ENCODE results near the gene CTNND1.

CTNND1 gene

DNA sequence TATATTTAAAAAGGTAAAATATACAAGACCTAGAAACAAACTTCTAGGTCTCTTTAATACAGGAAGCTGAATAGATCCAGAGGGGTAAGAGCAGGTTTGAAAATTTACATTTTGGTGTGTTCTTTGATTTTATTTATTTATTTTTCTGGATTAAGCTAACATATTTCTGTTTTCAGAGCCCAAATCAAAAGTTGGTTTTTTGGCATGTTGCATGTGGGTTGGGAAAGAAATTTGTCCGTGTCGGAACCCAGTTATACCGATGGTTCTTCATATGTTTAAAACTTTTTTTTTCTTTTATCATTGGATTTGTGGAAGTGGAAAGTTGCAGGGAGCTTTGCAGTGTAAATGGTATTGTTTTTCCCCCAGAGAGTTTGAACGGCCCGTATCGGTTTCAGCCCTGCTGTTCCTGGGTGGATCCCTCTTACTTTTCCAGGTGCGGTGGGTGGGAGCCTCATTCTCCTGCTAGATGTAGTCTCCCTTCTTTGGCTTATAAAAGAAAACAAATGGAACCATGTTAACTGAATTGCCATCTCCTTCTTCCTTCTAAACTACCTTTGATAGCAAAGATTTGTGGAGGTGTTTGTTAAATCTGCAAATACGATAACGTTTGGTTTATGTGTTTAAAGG lies 746 bp downstream of the CTNND1 start:
- no peak for DNase-seq (ENCODE audit: low read depth in 2 of 2)

GRCh38 chr11:57763568-57763967 lies 2.0 kb downstream of the CTNND1 start:
- no peak for DNase-seq (ENCODE audit: low read depth in 2 of 2)

- no peak for DNase-seq (ENCODE audit: low read depth in 2 of 2)
Observed at GRCh38 chr11:57764021-57764420, 2.4 kb downstream of the CTNND1 start.

DNA sequence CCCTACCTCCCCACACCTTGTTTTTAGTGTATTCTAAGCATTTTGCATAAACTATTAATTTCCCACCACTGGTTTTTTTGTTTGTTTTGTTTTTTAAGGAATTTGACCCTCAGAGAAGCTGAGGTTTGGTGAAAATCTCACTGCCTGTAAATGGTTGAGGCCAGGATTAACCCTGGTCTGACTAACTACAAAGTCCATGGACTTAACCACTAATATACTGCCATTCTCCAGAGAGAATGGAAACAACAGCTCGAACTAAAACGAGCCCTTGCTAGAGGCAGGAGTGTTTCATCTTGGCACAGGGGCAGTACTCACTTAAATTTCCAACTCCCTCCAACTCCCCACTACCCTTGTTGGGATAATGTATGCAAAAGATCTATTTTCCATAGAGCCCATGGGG lies 3.0 kb downstream of the CTNND1 start:
- DNase-seq (ENCODE audit: low read depth in 2 of 2): no peak

DNA sequence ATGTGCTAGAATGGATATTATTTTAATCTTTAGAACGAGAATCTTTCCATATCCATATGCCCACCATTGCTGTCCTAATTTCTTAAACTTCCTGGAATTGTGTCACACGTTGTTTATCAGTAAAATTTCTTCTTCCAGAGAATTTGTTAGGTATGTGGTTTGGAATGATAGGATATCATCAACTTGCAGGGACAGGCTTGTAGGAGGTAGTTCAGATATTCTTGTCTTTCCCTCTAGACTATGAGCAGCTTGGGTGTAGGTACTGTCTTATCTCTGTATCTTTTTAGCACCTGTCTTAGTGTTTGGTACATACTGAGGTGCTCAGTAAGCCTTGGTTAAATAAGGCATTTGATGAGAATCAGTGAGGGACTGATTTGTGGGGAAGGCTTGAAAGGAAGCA lies 3.4 kb downstream of the CTNND1 start:
- no peak for DNase-seq (ENCODE audit: low read depth in 2 of 2)

DNA sequence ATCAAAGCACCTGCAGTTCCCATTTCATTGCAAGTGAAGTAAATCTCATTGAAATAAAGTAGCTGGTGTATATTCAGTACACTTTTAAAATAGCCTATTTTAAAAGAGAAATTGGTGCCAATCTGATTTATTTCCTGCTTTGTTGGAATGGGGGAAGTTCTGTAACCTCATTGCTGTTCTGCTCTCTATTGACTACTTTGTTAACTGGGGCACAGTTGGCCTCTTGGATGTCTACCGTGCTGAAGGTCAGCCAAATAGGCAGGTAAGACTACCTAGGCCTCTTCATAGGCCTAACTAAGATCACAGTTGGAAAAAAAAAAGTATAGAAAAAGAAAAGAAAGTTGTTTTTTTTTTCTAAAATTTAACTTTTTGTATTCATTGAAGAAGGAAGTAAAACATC lies 9.2 kb downstream of the CTNND1 start:
- no peak for DNase-seq (ENCODE audit: low read depth in 2 of 2)

DNA sequence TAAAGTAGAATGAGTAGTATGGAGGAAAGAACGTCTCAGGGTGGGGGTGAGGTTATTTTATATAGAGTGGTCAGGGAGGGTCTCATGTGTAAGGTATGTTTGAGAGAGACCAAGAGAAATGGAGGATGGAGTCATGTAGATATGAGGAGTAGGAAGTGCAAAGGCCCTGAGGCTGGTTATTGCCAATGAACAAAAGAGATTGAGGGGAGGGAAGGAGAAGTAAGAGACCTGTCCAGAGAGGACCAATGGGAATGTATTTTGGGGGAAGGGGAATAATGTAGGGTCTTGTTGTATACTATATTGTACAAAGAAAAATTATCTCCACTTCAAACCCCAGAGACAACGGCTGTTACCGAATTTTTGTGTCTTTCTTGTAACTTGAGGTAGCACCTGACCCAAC lies 9.8 kb downstream of the CTNND1 start:
- DNase-seq (ENCODE audit: low read depth in 2 of 2): no peak

- DNase-seq (ENCODE audit: low read depth in 2 of 2): no peak
Observed at GRCh38 chr11:57772562-57772961, 11.0 kb downstream of the CTNND1 start.

DNA sequence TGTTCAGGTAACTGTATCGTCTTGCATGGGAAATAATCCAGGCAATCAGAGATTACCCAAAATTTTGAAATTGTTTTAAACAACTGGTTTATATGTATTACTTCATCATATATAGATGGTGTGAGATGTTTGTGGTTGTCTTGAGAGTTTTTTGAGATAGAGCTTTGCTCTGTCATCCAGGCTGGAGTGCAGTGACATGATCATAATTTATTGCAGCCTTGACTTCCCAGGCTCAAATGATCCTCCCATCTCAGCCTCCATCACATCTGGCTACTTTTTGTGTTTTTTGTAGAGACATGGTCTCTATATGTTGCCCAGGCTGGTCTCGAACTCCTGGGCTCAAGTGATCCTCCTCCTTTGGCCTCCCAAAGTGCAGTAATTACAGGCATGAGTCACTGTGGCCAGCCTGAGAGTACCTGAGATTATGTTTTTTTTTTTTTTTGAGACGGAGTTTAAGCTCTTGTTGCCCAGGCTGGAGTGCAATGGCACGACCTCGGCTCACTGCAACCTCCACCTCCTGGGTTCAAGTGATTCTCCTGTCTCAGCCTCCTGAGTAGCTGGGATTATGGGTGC lies 11.5 kb downstream of the CTNND1 start:
- DNase-seq (ENCODE audit: low read depth in 2 of 2): no peak

GRCh38 chr11:57775491-57775890 lies 13.9 kb downstream of the CTNND1 start:
- DNase-seq (ENCODE audit: low read depth in 2 of 2): no peak

GRCh38 chr11:57776031-57776521 lies 14.5 kb downstream of the CTNND1 start:
- DNase-seq (ENCODE audit: low read depth in 2 of 2): no peak

DNA sequence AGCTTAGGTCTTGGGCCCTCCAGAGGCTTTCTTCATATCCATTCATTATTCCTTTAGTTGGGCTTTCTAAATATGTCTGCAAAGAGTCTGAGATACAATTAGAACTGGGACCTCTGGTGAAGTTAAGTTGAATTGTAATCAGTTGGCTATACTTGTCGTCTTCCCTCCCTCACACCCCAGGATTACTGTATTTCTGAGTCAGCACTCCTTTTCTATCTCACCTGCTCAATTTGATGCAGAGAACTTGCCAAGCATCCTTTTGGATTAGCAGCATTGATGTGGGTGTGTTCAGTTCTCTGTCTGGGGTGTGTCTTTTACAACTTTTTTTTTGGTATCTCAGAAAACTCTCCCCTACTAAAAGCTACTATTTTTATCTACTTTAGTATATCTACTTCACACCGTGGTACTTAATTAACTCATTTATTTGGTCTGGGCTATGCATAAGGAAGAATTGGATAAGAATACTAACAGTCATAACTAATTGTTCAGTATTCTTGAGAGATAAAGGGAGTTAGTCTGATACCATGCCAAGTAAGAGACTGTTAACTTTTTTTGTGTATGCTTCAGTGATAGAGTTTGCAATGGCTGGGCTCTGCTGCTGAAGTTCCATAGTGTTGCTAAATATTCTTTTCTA lies 15.1 kb downstream of the CTNND1 start:
- DNase-seq (ENCODE audit: low read depth in 2 of 2): no peak

DNA sequence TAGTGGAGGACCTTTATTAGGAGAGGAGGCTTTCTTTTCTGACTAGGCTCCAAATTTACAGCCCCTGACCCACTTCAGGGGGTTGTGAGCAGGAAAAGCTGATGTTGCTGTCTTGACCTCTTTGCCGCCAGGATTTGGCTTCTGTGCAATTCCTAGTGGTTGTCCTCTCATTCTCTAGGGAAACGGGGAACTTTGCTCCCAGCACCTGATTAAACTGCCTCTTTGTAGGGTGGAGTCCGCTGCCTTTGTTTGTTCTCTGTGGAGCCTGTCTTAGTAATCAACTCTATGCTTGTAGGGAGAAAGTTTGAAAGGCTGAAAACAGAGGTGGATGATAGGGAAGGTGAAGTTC lies 16.3 kb downstream of the CTNND1 start:
- no peak for DNase-seq (ENCODE audit: low read depth in 2 of 2)

DNA sequence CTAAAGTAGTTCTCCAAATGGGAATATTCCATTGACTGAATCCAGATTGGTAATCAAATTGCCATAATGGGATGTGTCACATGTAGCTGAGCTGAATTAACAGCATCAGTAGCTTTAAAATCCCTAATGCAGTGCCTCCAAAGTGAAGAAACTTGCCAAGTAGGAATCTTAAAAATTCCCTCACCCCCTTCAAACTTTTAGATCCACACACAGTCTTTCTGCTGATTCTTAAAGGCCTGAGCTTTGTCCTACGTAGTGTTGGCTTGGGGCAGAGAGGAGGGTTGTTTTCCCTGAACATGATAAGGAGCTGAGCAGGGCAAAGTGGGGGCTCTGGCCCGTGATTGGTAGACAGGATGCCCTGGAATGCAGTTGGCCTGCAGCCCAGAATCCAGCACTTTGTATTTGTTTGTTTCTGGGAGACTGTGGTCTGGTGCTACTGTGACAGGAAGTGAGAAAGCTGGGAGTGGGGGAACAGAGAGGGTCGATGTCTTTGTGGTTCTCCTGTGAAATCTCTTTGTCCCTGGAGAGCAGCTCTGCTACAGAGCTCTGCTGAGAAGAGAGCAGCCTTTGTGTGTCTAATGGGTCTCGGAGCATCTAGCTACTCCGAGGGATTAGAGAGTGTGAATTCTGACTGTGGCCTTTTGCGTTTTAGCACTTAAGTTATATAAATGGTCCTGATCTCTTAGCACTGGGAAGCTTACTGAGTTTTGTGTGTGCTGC lies 16.9 kb downstream of the CTNND1 start:
- DNase-seq (ENCODE audit: low read depth in 2 of 2): no peak

DNA sequence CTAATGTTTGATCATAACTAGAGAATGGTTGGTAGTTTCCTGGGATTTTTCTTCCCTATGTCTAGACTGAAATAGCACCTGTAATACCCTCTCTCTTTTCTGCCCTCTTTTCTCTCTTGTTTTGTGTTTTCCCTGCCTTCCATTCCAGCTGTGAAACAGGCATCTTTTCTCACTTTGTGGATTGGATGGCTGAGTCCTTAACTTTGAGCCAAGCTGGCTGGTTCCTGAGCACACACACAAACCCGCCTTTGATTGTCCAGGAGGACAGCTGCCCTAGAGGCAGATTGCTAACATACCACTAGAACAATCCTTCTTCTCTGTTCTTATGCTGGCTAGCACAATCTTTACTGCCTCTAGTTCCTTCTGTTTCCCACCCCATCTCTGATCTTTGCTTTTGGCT lies 17.7 kb downstream of the CTNND1 start:
- DNase-seq (ENCODE audit: low read depth in 2 of 2): no peak

DNA sequence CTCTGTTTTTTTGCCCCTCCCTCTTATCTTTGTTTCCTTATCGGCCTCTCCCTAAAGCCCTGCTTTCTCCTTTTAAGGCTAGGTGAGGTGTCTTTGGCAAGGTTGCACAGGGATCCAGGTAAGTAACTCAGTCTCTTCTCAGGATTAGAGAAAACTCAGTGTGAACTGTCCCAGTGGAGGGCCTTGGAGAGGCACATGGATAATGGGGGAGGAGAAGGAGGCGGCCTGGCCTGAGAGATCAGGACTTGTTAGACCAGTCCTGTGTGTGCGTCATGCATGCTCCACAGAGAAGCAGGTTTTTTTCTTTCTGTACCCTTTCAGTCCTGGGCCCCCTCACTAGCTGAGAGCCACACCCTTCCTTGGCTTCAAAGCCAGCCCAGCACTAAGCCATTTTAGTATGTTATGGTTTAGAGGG lies 19.9 kb downstream of the CTNND1 start:
- no peak for DNase-seq (ENCODE audit: low read depth in 2 of 2)

- no peak for DNase-seq (ENCODE audit: low read depth in 2 of 2)
Observed at GRCh38 chr11:57785072-57785471, 23.5 kb downstream of the CTNND1 start.

DNA sequence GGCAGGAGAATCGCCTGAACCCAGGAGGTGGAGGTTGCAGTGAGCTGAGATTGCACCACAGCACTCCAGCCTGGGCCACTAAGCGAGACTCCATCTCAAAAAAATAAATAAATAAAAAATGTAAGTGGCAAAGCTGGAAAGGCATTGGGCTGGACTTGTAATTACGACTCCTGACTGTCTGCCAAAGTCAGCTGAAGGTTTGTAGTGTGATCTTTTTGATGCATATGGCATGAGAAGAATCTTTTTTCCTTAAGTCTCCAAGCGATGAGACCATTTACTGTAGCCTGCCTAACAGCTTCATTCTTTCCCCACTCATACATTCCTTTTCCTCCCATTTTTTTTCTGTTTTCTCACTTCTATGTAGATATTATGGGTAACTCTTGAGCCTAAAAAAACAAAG lies 24.8 kb downstream of the CTNND1 start:
- DNase-seq (ENCODE audit: low read depth in 2 of 2): no peak

- no peak for DNase-seq (ENCODE audit: low read depth in 2 of 2)
Observed at GRCh38 chr11:57787006-57787604, 25.5 kb downstream of the CTNND1 start.

- DNase-seq (ENCODE audit: low read depth in 2 of 2): no peak
Observed at GRCh38 chr11:57787920-57788702, 26.5 kb downstream of the CTNND1 start.

- no peak for DNase-seq (ENCODE audit: low read depth in 2 of 2)
Observed at GRCh38 chr11:57788703-57789088, 27.1 kb downstream of the CTNND1 start.
